SHP77 (cell line): ENCODE data around the gene SUN2.
"Not testable (repeated sequence)": the region's sequence is repeated elsewhere in the genome, so short reads cannot be mapped to it uniquely, and the experiment has no call there.

ENCODE experiments used
- DNase-seq, 2 experiments: peaks; one replicate each; lab custom pipeline; 2025; lab: John Stamatoyannopoulos, UW

SUN2 gene, protein sequence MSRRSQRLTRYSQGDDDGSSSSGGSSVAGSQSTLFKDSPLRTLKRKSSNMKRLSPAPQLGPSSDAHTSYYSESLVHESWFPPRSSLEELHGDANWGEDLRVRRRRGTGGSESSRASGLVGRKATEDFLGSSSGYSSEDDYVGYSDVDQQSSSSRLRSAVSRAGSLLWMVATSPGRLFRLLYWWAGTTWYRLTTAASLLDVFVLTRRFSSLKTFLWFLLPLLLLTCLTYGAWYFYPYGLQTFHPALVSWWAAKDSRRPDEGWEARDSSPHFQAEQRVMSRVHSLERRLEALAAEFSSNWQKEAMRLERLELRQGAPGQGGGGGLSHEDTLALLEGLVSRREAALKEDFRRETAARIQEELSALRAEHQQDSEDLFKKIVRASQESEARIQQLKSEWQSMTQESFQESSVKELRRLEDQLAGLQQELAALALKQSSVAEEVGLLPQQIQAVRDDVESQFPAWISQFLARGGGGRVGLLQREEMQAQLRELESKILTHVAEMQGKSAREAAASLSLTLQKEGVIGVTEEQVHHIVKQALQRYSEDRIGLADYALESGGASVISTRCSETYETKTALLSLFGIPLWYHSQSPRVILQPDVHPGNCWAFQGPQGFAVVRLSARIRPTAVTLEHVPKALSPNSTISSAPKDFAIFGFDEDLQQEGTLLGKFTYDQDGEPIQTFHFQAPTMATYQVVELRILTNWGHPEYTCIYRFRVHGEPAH

DNA sequence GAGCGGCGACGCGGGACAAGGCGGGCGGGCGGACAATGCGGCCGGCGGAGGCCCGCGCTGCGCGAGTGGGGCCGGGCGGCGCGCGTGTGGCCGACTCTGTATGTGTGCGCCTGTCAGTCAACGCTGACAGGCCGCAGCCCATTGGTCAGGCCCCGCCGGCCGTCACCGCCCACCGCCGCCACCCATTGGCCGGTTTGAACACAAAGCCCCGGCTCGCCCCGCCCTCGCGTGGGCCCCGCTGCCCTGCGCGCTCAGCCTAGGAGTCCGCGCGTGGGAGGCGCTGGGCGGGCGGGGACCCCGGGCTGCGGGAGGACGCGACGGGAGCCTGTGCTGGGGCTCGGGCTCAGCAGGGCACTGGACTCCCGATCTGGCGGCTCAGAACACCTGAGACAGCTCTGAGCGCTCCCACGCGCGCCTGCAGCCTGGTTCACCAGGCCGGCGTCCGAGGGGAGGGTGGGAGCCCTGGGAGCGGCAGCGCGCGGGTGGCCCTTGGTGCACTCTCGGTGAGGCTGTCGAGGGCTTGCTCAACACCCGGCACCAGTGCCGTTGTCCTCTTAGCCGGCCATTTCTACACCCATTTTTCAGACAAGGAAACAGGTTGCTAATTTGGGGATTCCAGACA lies at the start of gene SUN2:
TSS of gene SUN2 (minus strand) at position 88 of the 622 bp plus-strand sequence. CDS start 3,370 bp downstream, outside the sequence.
- DNase-seq = peak; percentile 43 to 83

DNA sequence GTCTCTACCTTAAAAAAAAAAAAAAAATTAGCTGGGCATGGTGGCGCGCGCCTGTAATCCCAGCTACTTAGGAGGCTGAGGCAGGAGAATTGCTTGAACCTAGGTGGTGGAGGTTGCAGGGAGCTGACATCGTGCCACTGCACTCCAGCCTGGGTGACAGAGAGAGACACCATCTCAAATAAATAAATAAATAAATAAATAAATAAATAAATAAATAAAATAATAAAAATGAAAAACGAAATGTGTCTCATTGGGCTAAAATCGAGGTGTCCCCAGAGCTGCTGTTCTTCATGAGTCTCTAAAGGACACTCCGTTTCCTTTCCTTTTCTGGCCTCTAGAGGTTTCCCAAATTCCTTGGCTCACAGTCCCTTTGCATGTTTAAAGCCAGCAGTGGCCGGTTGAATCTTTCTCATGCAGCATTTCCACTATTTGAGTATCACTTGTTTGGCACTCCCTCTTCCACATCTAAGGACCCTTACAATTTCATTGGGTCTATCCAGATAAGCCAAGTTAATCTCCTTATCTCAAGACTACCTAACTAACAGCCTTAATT lies 49.3 kb upstream of the SUN2 start:
- not testable (repeated sequence) for DNase-seq

DNA sequence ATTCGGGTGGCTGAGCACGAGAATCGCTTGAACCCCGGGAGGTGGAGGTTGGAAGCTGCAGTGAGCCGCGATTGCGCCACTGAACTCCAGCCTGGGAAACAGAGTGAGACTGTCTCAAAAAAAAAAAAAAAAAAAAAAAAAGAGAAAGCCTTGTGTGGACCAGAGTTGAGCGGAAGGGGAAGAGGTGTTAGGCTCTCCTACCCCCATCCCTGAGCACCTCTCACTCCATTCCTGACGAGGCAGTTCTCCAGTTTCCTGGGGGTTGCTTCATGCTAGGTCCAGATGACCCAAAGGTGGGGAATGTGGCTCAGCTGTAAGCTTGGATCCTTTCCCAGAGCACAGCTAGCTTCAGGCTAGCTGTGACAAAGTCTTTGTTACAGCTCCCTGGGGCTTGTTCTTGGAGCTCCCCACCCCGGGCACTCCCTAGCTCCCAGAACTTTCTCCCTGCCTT lies 46.9 kb upstream of the SUN2 start:
- DNase-seq = no peak

DNA sequence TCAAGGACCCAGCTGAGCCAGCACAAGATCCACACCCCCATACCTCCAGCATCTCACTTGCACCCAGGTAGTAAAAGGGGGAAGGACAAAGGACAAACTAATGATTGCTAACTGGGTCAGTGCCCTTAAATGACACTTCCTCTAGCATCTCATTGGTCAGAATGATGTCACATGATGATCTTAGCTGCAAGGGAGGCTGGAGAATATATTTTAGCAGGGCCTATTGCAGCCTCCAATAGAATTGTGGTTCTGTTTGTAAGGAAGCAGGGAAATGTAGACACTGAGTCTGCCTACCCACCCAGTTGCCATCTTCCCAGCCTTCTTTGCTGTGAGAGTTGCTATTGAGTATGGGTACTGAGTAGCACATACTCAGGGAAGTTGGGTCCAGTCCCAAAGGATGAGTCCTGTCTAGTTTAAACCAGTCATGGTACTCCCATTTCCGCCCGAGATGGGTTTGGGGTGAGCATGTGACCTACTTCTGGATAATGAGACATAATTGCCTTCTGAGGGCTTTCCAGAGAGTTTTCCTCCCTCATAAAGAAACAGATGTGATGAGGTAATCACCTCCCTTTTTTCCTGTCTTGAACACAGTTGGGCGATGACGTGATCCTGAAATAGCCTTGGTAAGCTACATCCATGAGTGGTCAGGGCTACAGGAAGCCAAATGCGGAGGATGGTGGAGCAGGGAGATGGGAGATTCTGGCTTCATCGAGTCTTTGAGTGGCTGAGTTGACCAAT lies 43.6 kb upstream of the SUN2 start:
- no peak for DNase-seq

DNA sequence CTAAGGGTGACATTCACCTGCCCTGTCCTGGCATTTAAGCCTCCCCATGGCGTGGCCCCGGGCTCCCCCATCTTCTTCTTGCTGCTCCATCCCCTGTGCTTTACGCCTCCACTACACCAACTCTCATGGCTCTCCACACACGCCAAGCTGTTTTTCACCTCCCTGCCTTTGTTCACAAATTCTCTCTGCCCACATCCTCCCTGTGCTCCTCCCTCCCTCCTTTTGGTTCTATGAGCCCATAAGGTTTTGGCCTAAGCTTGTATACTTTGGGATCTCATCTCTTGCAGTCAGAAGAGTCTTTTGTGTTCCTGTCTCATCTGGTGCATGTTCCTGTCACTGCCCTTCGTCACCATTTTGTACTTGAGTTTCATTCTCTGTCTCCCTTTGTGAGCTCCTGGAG lies 42.7 kb upstream of the SUN2 start:
- DNase-seq = no peak

DNA sequence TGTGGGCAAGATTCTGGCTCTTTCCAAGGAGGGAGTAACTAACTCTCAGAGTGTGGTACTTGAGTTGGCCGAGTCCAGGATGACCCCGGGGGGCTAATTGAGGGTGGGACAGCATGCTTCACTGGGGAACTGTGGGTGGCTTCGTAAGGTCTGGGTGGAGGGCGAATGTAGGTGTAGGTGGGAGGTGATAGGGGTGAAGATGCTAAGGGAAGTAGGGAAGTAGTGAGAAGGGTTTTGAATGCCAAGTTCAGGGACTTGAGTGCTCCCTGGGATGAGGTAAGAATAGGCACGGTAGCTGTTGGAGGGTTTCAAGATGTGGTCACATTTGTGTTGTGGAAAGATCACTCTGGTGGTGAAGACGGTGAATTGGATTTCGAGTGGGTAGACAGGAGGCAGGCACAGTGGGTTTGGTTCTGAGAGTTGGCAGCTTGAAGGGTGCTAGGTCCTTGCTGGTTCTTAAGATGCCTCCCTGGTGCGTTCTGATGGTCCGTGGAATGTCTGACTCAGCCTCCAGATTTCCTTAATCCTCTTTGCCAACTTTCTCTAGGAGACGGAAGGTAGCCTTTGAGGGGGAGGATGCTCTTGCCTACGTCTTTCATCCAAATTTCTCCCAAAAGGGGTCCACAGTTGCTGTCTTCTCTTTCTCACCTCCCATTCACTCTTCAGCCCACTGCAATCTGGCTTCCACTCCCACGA lies 40.6 kb upstream of the SUN2 start:
- DNase-seq = no peak

DNA sequence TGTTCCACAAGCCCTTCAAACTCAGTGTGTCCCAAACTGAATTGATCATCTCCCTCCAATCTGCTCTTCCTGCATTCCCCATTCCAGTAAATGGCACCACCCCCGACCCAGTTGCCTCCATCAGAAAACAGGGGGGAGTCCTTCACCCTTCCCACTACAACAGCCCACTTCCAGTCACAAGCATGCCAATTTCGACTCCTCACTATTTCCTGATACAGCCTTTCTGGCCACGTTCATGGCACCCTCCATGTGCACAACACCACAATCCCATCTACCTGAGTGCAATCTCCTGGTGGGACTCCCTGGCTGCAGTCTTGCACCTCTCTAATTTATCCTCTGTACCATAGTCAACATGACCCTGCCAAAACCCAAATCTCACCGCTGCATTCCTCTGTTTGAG lies 39.8 kb upstream of the SUN2 start:
- no peak for DNase-seq

DNA sequence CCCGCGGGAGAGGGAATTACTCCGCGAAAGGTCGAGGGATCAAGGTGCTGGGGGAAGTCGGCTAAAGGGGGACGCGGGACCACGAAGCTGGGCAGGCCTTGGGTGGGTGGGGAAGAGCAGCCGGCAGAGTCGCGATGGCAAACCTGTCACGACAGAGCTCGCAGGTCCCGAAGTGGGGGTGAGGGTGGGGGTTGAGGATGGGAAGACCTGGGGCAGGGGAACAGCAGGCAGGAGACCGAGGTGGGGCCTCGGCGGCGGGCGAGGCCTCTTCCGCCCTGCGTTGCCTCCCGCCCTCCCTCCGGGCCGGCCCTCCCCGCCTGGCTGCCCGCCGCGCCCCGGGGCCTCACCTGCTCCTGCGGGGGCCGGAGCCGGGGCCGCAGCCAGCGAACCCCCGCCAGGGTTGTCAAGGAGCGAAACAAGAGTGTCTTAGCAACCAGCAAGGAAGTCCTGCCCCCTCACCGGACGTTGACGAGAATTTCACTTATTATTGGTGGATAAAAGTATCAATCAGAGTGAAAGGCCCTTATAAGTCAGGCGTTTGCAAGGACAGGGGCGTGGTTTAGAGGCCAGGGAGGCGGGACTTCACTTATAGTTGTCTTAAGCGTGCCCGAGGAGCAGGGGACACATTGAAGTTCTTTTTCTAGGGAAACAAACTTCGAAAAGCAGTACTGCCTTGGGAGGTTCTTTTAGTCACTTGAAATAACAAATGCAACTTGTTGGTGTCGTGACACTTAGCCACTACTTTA lies 38.1 kb upstream of the SUN2 start, which contains the start of gene DNAL4:
TSS of gene DNAL4 (minus strand) at position 423 of the 746 bp plus-strand sequence. CDS start 11,412 bp downstream, outside the sequence.
- peak; percentile 96 to 98 for DNase-seq

DNA sequence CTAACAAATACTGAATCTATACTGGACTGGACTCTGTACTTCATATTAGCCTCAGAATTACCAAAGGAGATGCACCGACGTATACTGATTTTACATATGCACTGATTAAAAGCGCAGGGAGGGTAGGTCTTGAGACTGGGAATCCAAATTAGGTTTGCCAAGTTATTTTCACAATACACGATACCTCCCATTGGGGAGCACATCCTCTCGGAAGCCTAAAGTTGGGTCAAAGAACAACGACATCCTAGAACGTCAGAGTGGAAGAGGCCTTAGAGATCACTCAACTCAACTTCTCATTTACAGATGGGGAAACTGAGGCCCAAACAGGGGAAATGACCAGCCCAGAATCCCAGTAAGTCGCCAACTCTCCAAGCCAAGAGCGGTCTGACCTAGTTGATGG lies 37.5 kb upstream of the SUN2 start:
- no peak for DNase-seq

DNA sequence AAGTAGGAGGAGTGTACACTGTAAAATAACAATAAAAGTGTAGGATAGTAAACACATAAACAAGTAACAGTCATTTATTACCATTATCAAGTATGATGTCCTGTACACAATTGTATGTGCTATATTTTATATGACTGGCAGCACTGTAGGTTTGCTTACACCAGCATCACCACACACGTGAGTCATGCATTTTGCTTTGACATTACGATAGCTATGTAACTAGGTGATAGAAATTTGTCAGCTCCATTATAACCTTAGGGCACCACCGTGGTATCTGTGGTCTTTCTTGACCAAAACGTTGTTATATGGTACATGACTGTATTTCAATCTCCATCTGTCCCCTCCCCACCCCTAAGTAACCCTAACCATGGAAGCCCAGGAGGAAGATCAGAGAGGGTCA lies 37.0 kb upstream of the SUN2 start:
- no peak for DNase-seq

DNA sequence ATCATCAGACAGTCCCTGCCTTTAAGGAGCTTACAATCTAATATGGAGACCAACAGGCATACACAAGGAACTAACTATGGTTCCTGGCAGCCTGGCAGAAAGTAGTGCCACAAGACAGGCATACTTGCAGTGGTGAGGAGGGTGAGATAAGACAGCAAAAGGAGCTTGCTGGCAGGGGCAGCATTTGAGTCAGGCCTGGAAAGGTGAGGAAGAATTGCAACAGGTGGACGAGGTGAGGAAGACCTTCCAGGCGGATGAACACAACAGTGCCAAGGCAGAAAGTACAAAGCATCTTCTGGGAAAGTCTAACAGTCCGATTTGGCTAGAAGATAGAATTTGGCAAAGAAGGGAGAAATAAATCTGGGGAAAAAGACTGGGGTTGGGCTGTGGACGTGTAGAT lies 33.8 kb upstream of the SUN2 start:
- no peak for DNase-seq

DNA sequence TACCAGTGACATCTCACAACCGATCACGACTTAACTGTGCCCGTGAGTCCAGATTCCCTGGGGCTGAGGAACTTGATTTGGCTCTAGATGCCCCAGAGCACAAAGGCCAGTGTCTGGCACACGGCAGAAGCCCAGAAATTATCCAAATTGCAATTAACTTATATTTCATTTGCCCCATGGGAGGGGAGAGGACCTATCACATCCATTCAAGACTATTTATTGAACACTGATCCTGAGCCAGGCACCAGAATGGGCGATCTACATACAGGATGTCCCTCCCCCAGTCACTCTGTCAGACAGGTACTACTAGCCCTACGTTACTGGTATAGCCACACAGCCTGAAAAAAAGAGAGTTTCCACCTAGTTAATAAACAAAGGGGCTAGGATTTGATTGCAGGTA lies 33.0 kb upstream of the SUN2 start:
- no peak for DNase-seq

DNA sequence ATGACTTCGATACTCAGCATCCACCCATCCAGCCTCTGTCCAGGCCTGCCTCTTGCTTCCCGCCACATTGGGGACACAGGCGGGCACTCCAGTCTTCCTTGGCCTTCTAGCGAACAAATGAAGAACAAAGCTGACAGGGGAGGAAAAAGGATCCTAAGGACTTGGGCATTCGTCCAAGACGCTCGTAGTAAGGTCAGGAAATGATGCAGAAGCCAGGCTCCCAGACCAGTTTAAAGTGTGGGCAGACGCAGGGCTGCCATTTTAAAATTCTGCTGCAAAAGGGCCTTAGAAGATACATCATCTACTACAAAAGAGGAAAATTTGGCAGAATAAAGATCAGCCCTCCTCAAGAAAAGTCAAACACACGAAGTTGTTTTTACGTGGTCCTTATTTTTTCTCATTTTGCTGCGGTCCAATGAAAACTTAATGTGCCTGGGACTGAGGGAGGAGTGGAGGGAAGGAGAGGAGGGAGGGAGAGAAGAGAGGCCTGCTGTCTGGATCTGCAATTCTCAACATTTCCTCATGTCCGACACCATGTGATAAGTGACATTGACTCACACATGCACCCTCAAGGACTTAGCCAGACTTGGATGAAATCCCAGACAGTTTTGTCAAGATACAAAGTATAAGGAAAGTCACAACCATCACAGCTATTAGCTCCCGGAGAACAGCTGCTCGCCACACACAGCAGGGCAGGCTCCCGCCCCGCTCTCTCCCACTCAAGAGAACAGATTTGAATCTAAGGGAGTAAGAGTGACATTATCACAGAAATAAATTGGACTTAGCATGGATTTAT lies 32.4 kb upstream of the SUN2 start:
- no peak for DNase-seq

DNA sequence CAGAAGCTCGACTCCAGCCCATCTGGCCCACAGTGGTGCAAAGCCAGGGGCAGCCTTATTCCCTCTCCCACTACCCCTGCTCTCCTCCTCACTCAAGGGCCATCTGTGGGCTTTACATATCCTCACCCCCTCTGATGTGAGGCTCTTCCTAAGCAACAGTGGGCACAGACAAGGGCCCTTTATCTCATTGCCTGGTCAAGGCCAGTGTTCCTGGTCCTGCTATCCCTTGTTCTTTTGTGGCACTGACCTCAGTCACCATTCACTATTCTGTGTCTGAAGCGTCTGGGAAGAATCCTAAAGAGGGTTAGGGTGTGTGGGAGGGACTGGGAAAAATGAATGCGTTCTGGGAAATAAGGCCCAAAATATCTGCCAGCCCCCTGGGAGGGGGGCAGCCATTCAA lies 30.8 kb upstream of the SUN2 start:
- no peak for DNase-seq

DNA sequence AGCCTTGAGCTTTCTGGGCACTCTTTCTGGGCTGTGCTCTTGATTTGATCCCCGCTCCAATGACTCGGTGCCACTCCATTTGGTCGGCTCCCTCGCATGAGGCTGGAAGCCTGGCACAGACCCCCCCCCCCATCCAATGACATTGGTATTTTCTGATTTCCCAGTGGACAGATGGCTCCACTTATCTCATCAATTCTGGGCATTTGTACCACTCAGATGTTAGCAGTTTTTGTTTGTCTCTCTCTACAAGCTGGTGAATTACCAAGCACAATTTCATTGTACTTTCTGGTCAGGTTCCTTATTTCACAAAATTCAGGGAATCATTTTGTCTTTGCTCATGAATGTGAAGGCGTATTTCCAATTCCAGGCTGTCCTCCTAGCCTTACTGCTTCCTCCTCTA lies 29.1 kb upstream of the SUN2 start:
- no peak for DNase-seq

DNA sequence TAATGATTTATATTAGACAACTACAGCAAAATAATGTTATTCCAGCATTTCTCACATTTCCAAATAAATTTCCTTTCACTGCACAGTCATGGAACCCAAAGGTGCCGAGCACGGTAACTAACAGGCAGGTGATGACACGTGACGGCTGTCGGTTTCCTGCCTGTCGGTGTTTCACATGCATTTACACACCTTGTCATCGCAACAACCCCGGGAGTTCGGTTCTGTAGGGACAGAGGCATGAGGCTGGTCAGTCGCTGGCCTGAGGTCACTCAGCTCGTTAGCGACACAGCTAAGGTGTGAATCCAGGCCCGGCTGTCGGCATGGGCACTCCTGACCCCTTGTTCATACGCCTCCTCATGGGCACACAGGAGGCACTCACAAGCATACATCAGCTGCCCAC lies 28.2 kb upstream of the SUN2 start:
- DNase-seq = no peak

DNA sequence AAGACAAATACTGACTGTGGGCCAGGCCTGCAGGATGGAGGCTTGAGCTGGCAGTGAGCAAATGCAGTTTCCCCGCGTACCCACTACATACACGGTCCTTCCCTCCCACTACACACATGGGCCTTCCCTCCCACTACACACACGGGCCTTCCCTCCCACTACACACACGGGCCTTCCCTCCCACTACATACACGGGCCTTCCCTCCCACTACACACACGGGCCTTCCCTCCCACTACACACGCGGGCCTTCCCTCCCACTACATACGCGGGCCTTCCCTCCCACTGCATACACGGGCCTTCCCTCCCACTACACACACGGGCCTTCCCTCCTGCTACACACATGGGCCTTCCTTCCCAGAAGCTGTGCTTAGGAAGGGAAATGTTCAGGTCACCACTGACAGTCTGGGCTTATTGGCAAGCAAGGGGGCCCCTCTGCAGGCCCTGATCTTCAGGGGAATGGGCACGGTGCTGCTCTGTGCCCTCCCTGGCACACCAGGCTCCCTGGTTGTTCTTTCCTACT lies 27.4 kb upstream of the SUN2 start:
- DNase-seq = no peak

DNA sequence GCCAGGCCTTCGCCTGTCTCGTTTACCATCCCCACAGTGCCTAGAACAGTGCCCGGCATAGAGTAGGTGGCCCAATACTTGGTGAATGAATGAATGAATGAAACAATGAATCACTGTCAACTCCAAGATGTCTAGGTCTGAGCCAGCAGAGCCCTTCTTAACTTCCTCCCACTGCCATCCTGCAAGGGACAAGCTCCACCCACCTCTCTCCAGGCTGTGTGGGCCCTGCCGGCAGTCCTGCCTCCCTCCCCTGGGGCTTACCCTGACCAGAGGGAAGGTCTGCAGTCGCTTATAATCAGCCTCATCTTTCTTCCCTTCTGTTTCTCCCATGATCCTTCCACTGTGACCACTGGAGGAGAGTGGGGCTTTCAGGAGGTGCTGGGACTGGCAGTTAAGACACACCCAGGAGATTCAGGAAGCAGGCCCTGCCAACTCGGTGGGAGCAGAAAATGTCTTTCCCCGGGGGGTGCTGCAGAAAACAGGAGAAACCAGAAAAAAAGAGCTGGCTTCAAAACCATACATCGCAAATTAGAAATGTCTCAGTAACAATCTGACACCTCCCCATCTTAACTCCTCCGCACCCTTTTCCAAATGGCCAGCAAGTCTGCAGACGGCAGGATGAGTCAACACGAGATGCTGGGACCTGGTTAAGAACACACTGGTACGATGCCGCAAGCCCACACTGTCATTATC lies 26.8 kb upstream of the SUN2 start:
- DNase-seq = no peak

DNA sequence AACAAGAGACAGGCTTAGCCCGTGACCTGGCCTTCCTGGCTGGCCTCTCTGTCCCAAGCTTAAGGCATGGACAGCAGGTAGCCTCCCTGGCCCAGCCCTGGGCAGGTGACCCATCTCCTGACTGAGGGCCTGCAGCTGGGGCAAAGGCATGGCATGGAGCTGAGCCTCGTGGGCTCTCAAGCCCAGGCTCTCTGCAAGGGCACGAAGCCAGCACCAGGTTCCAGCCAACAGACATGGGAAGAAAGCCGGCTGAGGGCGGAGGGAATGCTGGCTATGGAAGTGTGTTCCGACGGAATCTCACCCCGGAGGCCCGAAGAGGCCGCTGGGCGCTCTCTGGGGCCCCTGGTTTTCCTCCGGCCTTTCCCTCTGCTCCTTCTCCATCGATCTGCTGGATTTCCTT lies 25.2 kb upstream of the SUN2 start:
- no peak for DNase-seq
